GM18505 (cell line): ENCODE measurements around the gene OR11H6.
"Not testable (repeated sequence)": the region's sequence is repeated elsewhere in the genome, so short reads cannot be mapped to it uniquely, and the experiment has no call there.

ENCODE experiments used
- ATAC-seq: cut with Tn5 transposase; IDR thresholded peaks from one replicate; pipeline ENCODE4 v1.9.1; 2021; ENCODE audit not compliant: unreplicated experiment
- POLR2A ChIP-seq: IDR thresholded peaks from 4 replicates; pipeline ENCODE4 v1.6.1; 2011; ENCODE audit warnings: borderline replicate concordance; ENCODE audit not compliant: insufficient read depth, insufficient read length; ENCODE audit errors: extremely low read depth

Gene OR11H6

DNA sequence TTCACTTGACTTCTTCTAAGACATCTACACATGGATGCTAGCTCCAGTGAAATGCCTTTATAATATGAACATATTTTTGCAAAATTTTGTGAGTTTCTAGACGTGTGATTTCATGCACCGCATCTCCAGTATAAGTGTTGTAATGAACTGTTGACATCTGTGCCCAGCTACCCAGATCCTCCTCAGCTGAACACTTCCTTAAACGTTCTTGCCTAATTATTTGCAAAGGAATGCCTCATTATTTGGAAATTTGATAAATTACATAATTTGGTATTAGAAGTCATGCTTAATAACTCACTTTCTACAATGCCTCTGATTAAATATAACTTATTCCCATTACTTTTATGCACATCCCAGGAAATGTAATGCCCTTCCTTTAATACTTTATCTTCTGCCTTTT, 18.8 kb upstream of the OR11H6 start:
- TF ChIP-seq POLR2A: no peak
- ATAC-seq: no peak

DNA sequence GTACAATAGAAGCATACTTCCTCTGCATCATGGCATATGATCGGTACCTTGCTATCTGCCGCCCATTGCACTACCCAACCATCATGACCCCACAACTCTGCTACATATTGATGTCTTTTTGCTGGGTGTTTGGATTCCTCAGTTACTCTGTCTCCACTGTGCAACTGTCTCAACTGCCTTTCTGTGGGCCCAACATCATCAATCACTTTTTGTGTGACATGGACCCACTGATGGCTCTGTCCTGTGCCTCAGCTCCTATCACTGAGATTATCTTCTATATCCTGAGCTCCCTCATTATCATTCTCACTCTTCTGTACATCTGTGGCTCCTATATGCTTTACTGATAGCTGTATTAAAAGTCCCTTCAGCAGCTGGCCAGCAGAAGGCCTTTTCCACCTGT, 13.9 kb upstream of the OR11H6 start:
- no peak for TF ChIP-seq POLR2A
- no peak for ATAC-seq

DNA sequence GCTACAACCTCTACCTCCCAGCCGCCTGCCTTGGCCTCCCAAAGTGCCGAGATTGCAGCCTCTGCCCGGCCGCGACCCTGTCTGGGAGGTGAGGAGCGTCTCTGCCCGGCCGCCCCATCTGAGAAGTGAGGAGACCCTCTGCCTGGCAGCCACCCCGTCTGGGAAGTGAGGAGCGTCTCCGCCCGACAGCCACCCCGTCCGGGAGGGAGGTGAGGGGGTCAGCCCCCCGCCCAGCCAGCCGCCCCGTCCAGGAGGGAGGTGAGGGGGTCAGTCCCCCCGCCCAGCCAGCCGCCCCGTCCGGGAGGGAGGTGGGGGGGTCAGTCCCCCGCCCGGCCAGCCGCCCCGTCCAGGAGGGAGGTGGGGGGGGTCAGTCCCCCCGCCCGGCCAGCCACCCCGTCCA, 11.1 kb upstream of the OR11H6 start:
- not testable (repeated sequence) for ATAC-seq

GRCh38 chr14:20215196-20215595, 8.3 kb upstream of the OR11H6 start:
- no peak for TF ChIP-seq POLR2A
- ATAC-seq: no peak

GRCh38 chr14:20219033-20219432, 4.5 kb upstream of the OR11H6 start:
- ATAC-seq: no peak
- TF ChIP-seq POLR2A: no peak

- ATAC-seq: no peak
- no peak for TF ChIP-seq POLR2A
Measured at GRCh38 chr14:20228681-20229080, 5.2 kb downstream of the OR11H6 start, which contains the start of gene OR11H7. Gene OR11H7, plus strand, starts transcription at chr14:20228981.

- ATAC-seq: not testable (repeated sequence)
Measured at GRCh38 chr14:20235415-20235814, 11.9 kb downstream of the OR11H6 start.

GRCh38 chr14:20247646-20248246, 24.2 kb downstream of the OR11H6 start:
- TF ChIP-seq POLR2A: no peak
- no peak for ATAC-seq

- no peak for TF ChIP-seq POLR2A
- no peak for ATAC-seq
Measured at GRCh38 chr14:20262642-20263128, 39.2 kb downstream of the OR11H6 start.

DNA sequence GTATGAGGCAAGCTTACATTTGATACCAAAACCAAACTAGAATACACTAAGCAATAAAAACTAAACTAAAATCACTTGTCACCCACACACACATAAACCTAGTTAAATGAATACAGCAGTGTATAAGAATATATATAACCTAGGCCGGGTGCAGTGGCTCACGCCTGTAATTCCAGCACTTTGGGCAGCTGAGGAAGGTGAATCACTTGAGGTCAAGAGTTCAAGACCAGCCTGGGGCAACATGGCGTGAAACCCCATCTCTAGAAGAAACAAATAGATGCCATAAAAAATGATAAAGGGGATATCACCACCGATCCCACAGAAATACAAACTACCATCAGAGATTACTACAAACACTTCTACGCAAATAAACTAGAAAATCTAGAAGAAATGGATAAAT, 40.9 kb downstream of the OR11H6 start:
- ATAC-seq: not testable (repeated sequence)

DNA sequence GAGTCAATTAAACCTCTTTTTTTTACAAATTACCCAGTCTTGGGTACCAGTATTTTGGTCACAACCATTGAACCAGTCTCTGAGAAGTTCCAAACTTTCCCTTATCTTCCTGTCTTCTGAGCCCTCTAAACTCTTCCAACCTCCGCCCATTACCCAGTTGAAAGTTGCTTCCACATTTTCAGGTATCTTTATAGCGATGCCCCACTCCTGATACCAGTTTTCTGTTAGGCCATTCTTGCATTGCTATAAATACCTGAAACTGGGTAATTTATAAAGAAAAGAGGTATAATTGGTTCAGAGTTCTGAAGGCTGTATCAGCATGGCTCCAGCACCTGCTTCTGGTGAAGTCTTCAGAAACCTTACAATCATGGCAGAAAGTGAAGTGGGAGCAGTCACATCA, 50.6 kb downstream of the OR11H6 start:
- ATAC-seq: no peak
- no peak for TF ChIP-seq POLR2A
